HCT116 (cell line): ENCODE data around the gene TOX2. TPM values are rescaled to one million over a fixed set of nuclear protein-coding genes. Genes with fewer than 3 reads are reported as not detected.

Experiments
- ATAC-seq: fragments of 200-7000 bp; cut with Tn5 transposase; 2 replicates; pipeline ENCODE4 v1.9.1; 2020; ENCODE audit warnings: mild to moderate bottlenecking, moderate library complexity
- BruUV-seq: library from RNA; stranded (reverse); fragments of 400-500 nt; replicated peaks from 2 replicates; lab custom pipeline; 2021; lab: Mats Ljungman, UMichigan
- CTCF ChIA-PET: fragments of 300-600 bp; sonication (Branson Sonifier 250); formaldehyde crosslinking; loops from one replicate; lab custom pipeline; 2021; ENCODE audit warnings: antibody characterized with exemption; lab: Charles Lee
- POLR2A ChIA-PET: fragments of 300-600, 350-600 bp; sonication (Branson Sonifier 250); formaldehyde crosslinking; loops from one replicate; lab custom pipeline; 2021; ENCODE audit warnings: antibody characterized with exemption; lab: Charles Lee
- RAD21 ChIA-PET, 2 experiments: fragments of 300-600 bp; sonication (Branson Sonifier 250); formaldehyde crosslinking; loops; one replicate each; lab custom pipeline; 2023; ENCODE audit warnings: low total read pairs in 2 of 2; ENCODE audit not compliant: uncharacterized antibody in 2 of 2, unreplicated experiment in 2 of 2, low non-redundant PET in 1 of 2; lab: Charles Lee
- DNase-seq: peaks from one replicate; pipeline ENCODE4 v3.0.0-alpha.2; 2010; ENCODE audit warnings: low read depth, low spot score
- H2AFZ ChIP-seq: fragments of 200-600 bp; shearing (Covaris generic), sonication (generic); 2 replicates; pipeline ENCODE4 v1.6.1; 2017; ENCODE audit warnings: low read depth, mixed run types, mixed read lengths, antibody characterized with exemption, low read length; ENCODE audit not compliant: poor library complexity, severe bottlenecking
- H3K27ac ChIP-seq: 2 replicates; pipeline ENCODE4 v1.5.1; 2012; ENCODE audit warnings: low read depth, low read length
- H3K27me3 ChIP-seq: fragments of 200-600 bp; sonication (generic); 2 replicates; pipeline ENCODE4 v1.6.1; 2016; ENCODE audit warnings: mixed run types, low read length, mixed read lengths; ENCODE audit not compliant: insufficient read depth
- H3K36me3 ChIP-seq, 2 experiments: fragments of 200-500 bp in 1 of 2; fragments of 200-600 bp in 1 of 2; sonication (Bioruptor generic) in 1 of 2; sonication (generic) in 1 of 2; 2 replicates each; pipeline versions ENCODE4 v1.5.1 to v1.6.1; 2014 to 2016; ENCODE audit warnings: low read length in 2 of 2, inconsistent platforms in 1 of 2, mixed read lengths in 1 of 2, mixed run types in 1 of 2; ENCODE audit not compliant: insufficient read depth in 2 of 2, control insufficient read depth in 1 of 2
- H3K4me1 ChIP-seq, 2 experiments: fragments of 200-600 bp in 1 of 2; sonication (generic) in 1 of 2; 2 replicates each; pipeline versions ENCODE4 v1.5.1 to v1.6.1; 2012 to 2017; ENCODE audit warnings: low read length in 2 of 2, inconsistent platforms in 1 of 2, mild to moderate bottlenecking in 1 of 2, mixed read lengths in 1 of 2, mixed run types in 1 of 2, moderate library complexity in 1 of 2; ENCODE audit not compliant: insufficient read depth in 2 of 2, control insufficient read depth in 1 of 2
- H3K4me2 ChIP-seq: fragments of 200-600 bp; sonication (generic); 2 replicates; pipeline ENCODE4 v1.6.1; 2017; ENCODE audit warnings: mixed run types, low read length, mixed read lengths
- H3K4me3 ChIP-seq, 2 experiments: fragments of 200-600 bp in 1 of 2; sonication (generic) in 1 of 2; replicated peaks in 1 of 2; 2 replicates each; pipeline ENCODE4 v1.5.1; 2011 to 2016; ENCODE audit warnings: low read length in 2 of 2, control low read depth in 1 of 2, low read depth in 1 of 2, mild to moderate bottlenecking in 1 of 2, mixed read lengths in 1 of 2, mixed run types in 1 of 2
- H3K79me2 ChIP-seq: fragments of 200-600 bp; sonication (generic); 2 replicates; pipeline ENCODE4 v1.6.1; 2017; ENCODE audit warnings: mild to moderate bottlenecking, mixed run types, low read length, moderate library complexity, mixed read lengths; ENCODE audit not compliant: insufficient read depth
- H3K9ac ChIP-seq: fragments of 200-600 bp; sonication (generic); 2 replicates; pipeline ENCODE4 v1.6.1; 2016; ENCODE audit warnings: low read length, mixed read lengths
- H3K9me2 ChIP-seq: fragments of 200-600 bp; sonication (generic), shearing (Covaris generic); 2 replicates; pipeline ENCODE4 v1.6.1; 2017; ENCODE audit warnings: mixed run types, mild to moderate bottlenecking, moderate library complexity; ENCODE audit not compliant: insufficient read depth
- H3K9me3 ChIP-seq, 2 experiments: fragments of 200-500 bp in 1 of 2; fragments of 200-600 bp in 1 of 2; sonication (Bioruptor generic) in 1 of 2; sonication (generic) in 1 of 2; 2 replicates each; pipeline ENCODE4 v1.6.1; 2014 to 2017; ENCODE audit warnings: low read length in 2 of 2, mixed read lengths in 2 of 2, inconsistent platforms in 1 of 2, low read depth in 1 of 2, mild to moderate bottlenecking in 1 of 2, mixed run types in 1 of 2, moderate library complexity in 1 of 2; ENCODE audit not compliant: control insufficient read depth in 1 of 2, insufficient read depth in 1 of 2
- H4K20me1 ChIP-seq: fragments of 200-600 bp; sonication (generic), shearing (Covaris generic); 2 replicates; pipeline ENCODE4 v1.6.1; 2017; ENCODE audit warnings: mixed run types, mild to moderate bottlenecking, moderate library complexity; ENCODE audit not compliant: insufficient read depth
- CBX3 ChIP-seq: IDR thresholded peaks from 2 replicates; pipeline ENCODE4 v1.6.1; 2012; ENCODE audit warnings: low read depth
- EGR1 ChIP-seq: IDR thresholded peaks from 2 replicates; pipeline ENCODE4 v1.6.1; 2012; ENCODE audit warnings: low read depth
- ELF1 ChIP-seq: IDR thresholded peaks from 2 replicates; pipeline ENCODE4 v1.6.1; 2012; ENCODE audit warnings: low read depth, borderline replicate concordance
- EZH2 ChIP-seq: fragments of 200-600 bp; sonication (generic); IDR thresholded peaks from 2 replicates; pipeline ENCODE4 v1.6.1; 2017; ENCODE audit warnings: antibody characterized with exemption, mixed run types
- FOSL1 ChIP-seq: IDR thresholded peaks from 2 replicates; pipeline ENCODE4 v1.6.1; 2012; ENCODE audit warnings: low read depth
- POLR2A ChIP-seq: IDR thresholded peaks from 2 replicates; pipeline ENCODE4 v1.7.0; 2011; ENCODE audit warnings: borderline replicate concordance; ENCODE audit not compliant: insufficient read depth, insufficient read length; ENCODE audit errors: extremely low read depth
- RAD21 ChIP-seq: IDR thresholded peaks from 2 replicates; pipeline ENCODE4 v1.6.1; 2012; ENCODE audit warnings: low read depth, mild to moderate bottlenecking
- SP1 ChIP-seq: IDR thresholded peaks from 2 replicates; pipeline ENCODE4 v1.6.1; 2012; ENCODE audit warnings: low read depth
- SRF ChIP-seq: IDR thresholded peaks from 2 replicates; pipeline ENCODE4 v1.6.1; 2012; ENCODE audit warnings: low read depth
- TCF7L2 ChIP-seq: IDR thresholded peaks from 2 replicates; pipeline ENCODE4 v1.7.0; 2011; ENCODE audit warnings: borderline replicate concordance, inconsistent platforms; ENCODE audit not compliant: insufficient read depth, insufficient read length; ENCODE audit errors: extremely low read depth
- YY1 ChIP-seq: IDR thresholded peaks from 2 replicates; pipeline ENCODE4 v1.6.1; 2011; ENCODE audit warnings: low read length, low read depth, moderate library complexity, mild to moderate bottlenecking; ENCODE audit not compliant: insufficient replicate concordance; ENCODE audit errors: extremely low read depth
- ZFX ChIP-seq: fragments of 450-650 bp; IDR thresholded peaks from 2 replicates; pipeline ENCODE4 v1.6.1; 2017
- intact Hi-C: fragments of 100-400 bp; cut with micrococcal nuclease; formaldehyde crosslinking; loops from 2 replicates; pipeline ENCODE4 v1.10.0; 2022
- total RNA-seq: library from RNA; stranded (reverse); gene quantifications from one replicate; pipeline ENCODE4 v1.2.1, GENCODE V29; 2021; ENCODE audit not compliant: unreplicated experiment
- TF ChIP-seq, protein P1 (sequence below): IDR thresholded peaks from 2 replicates; pipeline ENCODE4 v1.6.1; 2012
- TF ChIP-seq, protein P2 (sequence below): IDR thresholded peaks from 2 replicates; pipeline ENCODE4 v1.6.1; 2012; ENCODE audit warnings: low read depth
- TF ChIP-seq, protein P3 (sequence below), 3 experiments: fragments of 200-600 bp in 1 of 3; sonication (generic) in 1 of 3; IDR thresholded peaks in 2 of 3; conservative IDR thresholded peaks in 1 of 3; 2 replicates each; pipeline ENCODE4 v1.5.1; 2012 to 2017; ENCODE audit warnings: low read depth in 2 of 3, low read length in 2 of 3, antibody characterized with exemption in 1 of 3, borderline replicate concordance in 1 of 3, control low read depth in 1 of 3, mild to moderate bottlenecking in 1 of 3, mixed read lengths in 1 of 3, mixed run types in 1 of 3, moderate library complexity in 1 of 3; ENCODE audit not compliant: insufficient read depth in 1 of 3
- TF ChIP-seq, protein P4 (sequence below): IDR thresholded peaks from 2 replicates; pipeline ENCODE4 v1.6.1; 2011; ENCODE audit warnings: mild to moderate bottlenecking, low read length, moderate library complexity; ENCODE audit not compliant: insufficient replicate concordance; ENCODE audit errors: extremely low read depth
- TF ChIP-seq, protein P5 (sequence below): IDR thresholded peaks from 2 replicates; pipeline ENCODE4 v1.6.1; 2012

TOX2 gene
- total RNA-seq, 1 experiment from 2014 or later = 39.6 TPM

DNA sequence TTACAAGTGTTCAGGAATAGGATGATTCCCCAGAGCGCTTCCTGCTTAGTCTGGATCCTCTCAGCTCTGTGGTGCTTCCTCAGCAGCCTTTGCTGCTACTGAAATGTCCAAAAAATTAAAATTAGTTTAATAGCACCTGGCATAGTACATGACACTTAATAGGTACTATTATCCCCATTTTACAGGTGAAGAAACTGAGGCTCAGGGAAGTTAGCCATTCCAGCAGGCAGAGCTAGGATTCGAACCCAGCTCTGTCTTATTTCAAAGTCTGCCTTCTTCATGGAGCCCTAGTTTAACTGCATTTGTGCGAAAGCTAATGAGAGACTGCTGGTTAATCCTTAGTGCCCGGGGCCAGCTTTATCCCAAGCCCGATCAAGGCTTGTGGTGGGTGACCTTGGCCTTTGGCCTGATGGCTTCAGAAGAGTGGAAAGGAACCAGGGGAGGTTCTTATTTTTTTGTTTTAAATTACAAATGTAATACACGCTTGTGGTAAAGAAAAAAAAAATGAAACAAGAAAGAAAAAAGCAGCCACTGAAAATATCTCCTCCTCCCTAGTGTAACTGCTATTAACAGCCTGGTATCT, 30.1 kb downstream of the TOX2 start:
- TF ChIP-seq, protein P1, sequence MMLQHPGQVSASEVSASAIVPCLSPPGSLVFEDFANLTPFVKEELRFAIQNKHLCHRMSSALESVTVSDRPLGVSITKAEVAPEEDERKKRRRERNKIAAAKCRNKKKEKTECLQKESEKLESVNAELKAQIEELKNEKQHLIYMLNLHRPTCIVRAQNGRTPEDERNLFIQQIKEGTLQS = no peak
- TF ChIP-seq YY1 = no peak
- TF ChIP-seq SRF = no peak
- no peak for TF ChIP-seq SP1
- no peak for TF ChIP-seq ELF1
- TF ChIP-seq, protein P2, sequence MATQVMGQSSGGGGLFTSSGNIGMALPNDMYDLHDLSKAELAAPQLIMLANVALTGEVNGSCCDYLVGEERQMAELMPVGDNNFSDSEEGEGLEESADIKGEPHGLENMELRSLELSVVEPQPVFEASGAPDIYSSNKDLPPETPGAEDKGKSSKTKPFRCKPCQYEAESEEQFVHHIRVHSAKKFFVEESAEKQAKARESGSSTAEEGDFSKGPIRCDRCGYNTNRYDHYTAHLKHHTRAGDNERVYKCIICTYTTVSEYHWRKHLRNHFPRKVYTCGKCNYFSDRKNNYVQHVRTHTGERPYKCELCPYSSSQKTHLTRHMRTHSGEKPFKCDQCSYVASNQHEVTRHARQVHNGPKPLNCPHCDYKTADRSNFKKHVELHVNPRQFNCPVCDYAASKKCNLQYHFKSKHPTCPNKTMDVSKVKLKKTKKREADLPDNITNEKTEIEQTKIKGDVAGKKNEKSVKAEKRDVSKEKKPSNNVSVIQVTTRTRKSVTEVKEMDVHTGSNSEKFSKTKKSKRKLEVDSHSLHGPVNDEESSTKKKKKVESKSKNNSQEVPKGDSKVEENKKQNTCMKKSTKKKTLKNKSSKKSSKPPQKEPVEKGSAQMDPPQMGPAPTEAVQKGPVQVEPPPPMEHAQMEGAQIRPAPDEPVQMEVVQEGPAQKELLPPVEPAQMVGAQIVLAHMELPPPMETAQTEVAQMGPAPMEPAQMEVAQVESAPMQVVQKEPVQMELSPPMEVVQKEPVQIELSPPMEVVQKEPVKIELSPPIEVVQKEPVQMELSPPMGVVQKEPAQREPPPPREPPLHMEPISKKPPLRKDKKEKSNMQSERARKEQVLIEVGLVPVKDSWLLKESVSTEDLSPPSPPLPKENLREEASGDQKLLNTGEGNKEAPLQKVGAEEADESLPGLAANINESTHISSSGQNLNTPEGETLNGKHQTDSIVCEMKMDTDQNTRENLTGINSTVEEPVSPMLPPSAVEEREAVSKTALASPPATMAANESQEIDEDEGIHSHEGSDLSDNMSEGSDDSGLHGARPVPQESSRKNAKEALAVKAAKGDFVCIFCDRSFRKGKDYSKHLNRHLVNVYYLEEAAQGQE = no peak
- TF ChIP-seq FOSL1 = no peak
- no peak for TF ChIP-seq TCF7L2
- TF ChIP-seq EGR1 = no peak
- TF ChIP-seq CBX3 = no peak
- TF ChIP-seq ZFX = no peak
- TF ChIP-seq, protein P3, sequence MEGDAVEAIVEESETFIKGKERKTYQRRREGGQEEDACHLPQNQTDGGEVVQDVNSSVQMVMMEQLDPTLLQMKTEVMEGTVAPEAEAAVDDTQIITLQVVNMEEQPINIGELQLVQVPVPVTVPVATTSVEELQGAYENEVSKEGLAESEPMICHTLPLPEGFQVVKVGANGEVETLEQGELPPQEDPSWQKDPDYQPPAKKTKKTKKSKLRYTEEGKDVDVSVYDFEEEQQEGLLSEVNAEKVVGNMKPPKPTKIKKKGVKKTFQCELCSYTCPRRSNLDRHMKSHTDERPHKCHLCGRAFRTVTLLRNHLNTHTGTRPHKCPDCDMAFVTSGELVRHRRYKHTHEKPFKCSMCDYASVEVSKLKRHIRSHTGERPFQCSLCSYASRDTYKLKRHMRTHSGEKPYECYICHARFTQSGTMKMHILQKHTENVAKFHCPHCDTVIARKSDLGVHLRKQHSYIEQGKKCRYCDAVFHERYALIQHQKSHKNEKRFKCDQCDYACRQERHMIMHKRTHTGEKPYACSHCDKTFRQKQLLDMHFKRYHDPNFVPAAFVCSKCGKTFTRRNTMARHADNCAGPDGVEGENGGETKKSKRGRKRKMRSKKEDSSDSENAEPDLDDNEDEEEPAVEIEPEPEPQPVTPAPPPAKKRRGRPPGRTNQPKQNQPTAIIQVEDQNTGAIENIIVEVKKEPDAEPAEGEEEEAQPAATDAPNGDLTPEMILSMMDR (IDR thresholded peaks at IDR 0.05 in 2 of 3, conservative IDR thresholded peaks at IDR 0.05 in 1 of 3; ENCODE audit: borderline replicate concordance in 1 of 3, insufficient read depth in 1 of 3, low read depth in 2 of 3, low read length in 2 of 3) = no peak
- no peak for TF ChIP-seq RAD21
- no peak for TF ChIP-seq POLR2A
- TF ChIP-seq EZH2 = no peak
- TF ChIP-seq, protein P4, sequence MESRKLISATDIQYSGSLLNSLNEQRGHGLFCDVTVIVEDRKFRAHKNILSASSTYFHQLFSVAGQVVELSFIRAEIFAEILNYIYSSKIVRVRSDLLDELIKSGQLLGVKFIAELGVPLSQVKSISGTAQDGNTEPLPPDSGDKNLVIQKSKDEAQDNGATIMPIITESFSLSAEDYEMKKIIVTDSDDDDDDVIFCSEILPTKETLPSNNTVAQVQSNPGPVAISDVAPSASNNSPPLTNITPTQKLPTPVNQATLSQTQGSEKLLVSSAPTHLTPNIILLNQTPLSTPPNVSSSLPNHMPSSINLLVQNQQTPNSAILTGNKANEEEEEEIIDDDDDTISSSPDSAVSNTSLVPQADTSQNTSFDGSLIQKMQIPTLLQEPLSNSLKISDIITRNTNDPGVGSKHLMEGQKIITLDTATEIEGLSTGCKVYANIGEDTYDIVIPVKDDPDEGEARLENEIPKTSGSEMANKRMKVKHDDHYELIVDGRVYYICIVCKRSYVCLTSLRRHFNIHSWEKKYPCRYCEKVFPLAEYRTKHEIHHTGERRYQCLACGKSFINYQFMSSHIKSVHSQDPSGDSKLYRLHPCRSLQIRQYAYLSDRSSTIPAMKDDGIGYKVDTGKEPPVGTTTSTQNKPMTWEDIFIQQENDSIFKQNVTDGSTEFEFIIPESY = no peak
- TF ChIP-seq, protein P5, sequence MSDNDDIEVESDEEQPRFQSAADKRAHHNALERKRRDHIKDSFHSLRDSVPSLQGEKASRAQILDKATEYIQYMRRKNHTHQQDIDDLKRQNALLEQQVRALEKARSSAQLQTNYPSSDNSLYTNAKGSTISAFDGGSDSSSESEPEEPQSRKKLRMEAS = no peak
- H3K9me3 ChIP-seq = no peaks in the 10 kb centered on the region
- H3K9me2 ChIP-seq = no peaks in the 10 kb centered on the region
- H3K36me3 ChIP-seq = no peaks in the 10 kb centered on the region
- no peak overlapping the region for H3K4me3 ChIP-seq
- BruUV-seq = no TSS peak
- no peak overlapping the region for H3K4me2 ChIP-seq
- no peaks in the 10 kb centered on the region for H3K27me3 ChIP-seq
- ATAC-seq (no peak), DNase-seq (no peak)
- peaks cover 12% of the 10 kb centered on the region; the same call in 1 of the 2 replicates for H3K79me2 ChIP-seq
- H2AFZ ChIP-seq = no peak overlapping the region
- POLR2A ChIA-PET = no interaction called here
- H4K20me1 ChIP-seq = no peaks in the 10 kb centered on the region
- CTCF ChIA-PET = no interaction called here
- no peak overlapping the region for H3K27ac ChIP-seq
- intact Hi-C loops = no loop called here
- RAD21 ChIA-PET = no interaction called here
- peaks cover 46 to 66% of the 10 kb centered on the region in 2 experiments for H3K4me1 ChIP-seq
- no peak overlapping the region for H3K9ac ChIP-seq
